ENCODE measurements around the gene MLPH. TPM values are rescaled to one million over a fixed set of nuclear protein-coding genes. Genes with fewer than 3 reads are reported as not detected.
A peak's percentile ranks its signal among the peaks of the same experiment; 100 is the strongest.

MLPH gene
- total RNA-seq, 4 donors from 2014 or later, result 5.3 to 8.7 (median 7.8) TPM

GRCh38 chr2:237591141-237591881 lies 104.3 kb downstream of the MLPH start:
- intact Hi-C loops (cut with DNase I), result no loop called here
- no peak for TF ChIP-seq POLR2A (IDR thresholded peaks at IDR 0.05; ENCODE audit: low read depth)
- TF ChIP-seq, protein P1, sequence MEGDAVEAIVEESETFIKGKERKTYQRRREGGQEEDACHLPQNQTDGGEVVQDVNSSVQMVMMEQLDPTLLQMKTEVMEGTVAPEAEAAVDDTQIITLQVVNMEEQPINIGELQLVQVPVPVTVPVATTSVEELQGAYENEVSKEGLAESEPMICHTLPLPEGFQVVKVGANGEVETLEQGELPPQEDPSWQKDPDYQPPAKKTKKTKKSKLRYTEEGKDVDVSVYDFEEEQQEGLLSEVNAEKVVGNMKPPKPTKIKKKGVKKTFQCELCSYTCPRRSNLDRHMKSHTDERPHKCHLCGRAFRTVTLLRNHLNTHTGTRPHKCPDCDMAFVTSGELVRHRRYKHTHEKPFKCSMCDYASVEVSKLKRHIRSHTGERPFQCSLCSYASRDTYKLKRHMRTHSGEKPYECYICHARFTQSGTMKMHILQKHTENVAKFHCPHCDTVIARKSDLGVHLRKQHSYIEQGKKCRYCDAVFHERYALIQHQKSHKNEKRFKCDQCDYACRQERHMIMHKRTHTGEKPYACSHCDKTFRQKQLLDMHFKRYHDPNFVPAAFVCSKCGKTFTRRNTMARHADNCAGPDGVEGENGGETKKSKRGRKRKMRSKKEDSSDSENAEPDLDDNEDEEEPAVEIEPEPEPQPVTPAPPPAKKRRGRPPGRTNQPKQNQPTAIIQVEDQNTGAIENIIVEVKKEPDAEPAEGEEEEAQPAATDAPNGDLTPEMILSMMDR (IDR thresholded peaks at IDR 0.05), result no peak
- no peak for TF ChIP-seq POLR2AphosphoS5 (IDR thresholded peaks at IDR 0.05)
- TF ChIP-seq EP300 (IDR thresholded peaks at IDR 0.05), result no peak

DNA sequence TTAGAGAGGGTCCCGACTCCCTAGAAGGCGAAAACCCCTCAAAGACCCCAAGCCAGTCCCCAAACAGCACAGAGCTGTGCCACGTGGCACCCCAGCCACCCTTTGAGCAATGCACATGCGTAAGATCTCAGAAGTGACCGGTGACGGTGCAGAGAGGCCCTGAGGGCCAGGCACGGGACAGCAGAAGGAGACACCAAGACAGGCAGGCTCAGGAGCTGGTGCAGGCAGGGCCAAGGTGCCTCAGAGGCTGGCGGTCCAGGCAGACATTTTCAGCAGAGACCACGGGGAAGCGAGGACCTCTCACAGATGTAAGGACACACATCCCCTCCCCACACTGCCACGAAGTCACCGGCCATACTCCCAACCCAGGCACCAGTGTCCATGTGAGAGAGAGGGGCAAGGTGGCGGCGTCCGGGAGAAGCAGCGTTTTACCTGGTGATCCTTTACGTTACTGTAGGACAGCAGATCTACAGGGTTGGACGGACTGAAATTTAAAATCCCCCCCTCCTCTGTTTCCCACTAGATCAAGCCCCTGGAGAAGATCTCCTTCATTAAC lies 105.5 kb downstream of the MLPH start:
- peaks cover 32 to 56% (median 46%) of the 10 kb centered on the region in 4 donors for H3K4me1 ChIP-seq
- TF ChIP-seq EP300 (IDR thresholded peaks at IDR 0.05) (no peak), POLR2AphosphoS5 (IDR thresholded peaks at IDR 0.05) (no peak), POLR2A (IDR thresholded peaks at IDR 0.05; ENCODE audit: low read depth) (no peak)
- TF ChIP-seq, protein P1 (IDR thresholded peaks at IDR 0.05), result no peak
- intact Hi-C loops (cut with DNase I), result no loop called here
- DNase-seq (ENCODE audit: extremely low spot score), result no peak
- H3K27me3 ChIP-seq, result no peaks in the 10 kb centered on the region
- no peaks in the 10 kb centered on the region for H3K9me3 ChIP-seq
- H3K36me3 ChIP-seq, result no peaks in the 10 kb centered on the region
- WGBS, result 95% methylated on average over 18 of the region's 18 CpGs
- peak overlapping the region in 2 of 4 donors; percentile 78 to 81 for H3K27ac ChIP-seq (replicated peaks in 1 of 4)
- H3K4me3 ChIP-seq, result no peak overlapping the region

More at GRCh38 chr2:237591141-237591881, 104.3 kb downstream of the MLPH start:
- H3K4me1 ChIP-seq, result peaks cover 32 to 56% (median 46%) of the 10 kb centered on the region in 4 donors
- H3K9me3 ChIP-seq, result no peaks in the 10 kb centered on the region
- no peak overlapping the region for H3K4me3 ChIP-seq
- no peaks in the 10 kb centered on the region for H3K27me3 ChIP-seq
- DNase-seq (ENCODE audit: extremely low spot score), result no peak
- H3K27ac ChIP-seq (replicated peaks in 1 of 4), result peak overlapping the region; percentile 37 to 60 (median 51)
- WGBS, result 79% methylated on average over 18 of the region's 19 CpGs
- H3K36me3 ChIP-seq, result no peaks in the 10 kb centered on the region

DNA sequence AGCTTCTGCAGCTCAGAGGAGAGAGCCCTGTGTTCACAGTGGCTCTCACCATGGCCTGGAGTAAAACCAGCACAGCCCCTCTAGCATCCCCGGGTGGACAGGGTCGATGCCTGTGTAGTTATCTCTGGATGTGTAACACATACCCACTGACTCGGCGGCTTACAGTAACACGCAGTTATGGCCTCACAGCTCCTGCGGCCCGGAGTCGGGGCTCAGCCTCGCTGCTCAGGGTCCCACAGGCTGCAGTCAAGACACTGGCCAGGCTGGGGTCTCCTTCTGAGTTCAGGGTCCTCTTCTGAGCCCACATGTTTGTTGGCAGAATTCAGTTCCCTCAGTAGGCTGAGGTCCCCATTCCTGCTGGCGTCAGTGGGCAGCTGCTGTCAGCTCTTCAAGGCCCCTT lies 106.0 kb downstream of the MLPH start:
- Histone ChIP-seq H3K36me3 (no peaks in the 10 kb centered on the region), H3K4me3 (no peak overlapping the region), H3K27ac (replicated peaks in 1 of 4) (peak overlapping the region; percentile 78 to 85 (median 82)), H3K4me1 (peaks cover 32 to 56% (median 46%) of the 10 kb centered on the region in 4 donors), H3K27me3 (no peaks in the 10 kb centered on the region), H3K9me3 (no peaks in the 10 kb centered on the region)
- TF ChIP-seq POLR2A (IDR thresholded peaks at IDR 0.05; ENCODE audit: low read depth) (no peak), EP300 (IDR thresholded peaks at IDR 0.05) (no peak), POLR2AphosphoS5 (IDR thresholded peaks at IDR 0.05) (no peak)
- TF ChIP-seq, protein P1 (IDR thresholded peaks at IDR 0.05), result no peak
- intact Hi-C loops (cut with DNase I), result no loop called here
- no peak for DNase-seq (ENCODE audit: extremely low spot score)
- 100% methylated on average over 1 of the region's 10 CpGs for WGBS

GRCh38 chr2:237593596-237594320 lies 106.7 kb downstream of the MLPH start:
- no peak overlapping the region for H3K4me3 ChIP-seq
- DNase-seq (ENCODE audit: extremely low spot score), result no peak
- H3K4me1 ChIP-seq, result peaks cover 32 to 56% (median 46%) of the 10 kb centered on the region in 4 donors
- intact Hi-C loops (cut with DNase I), result no loop called here
- TF ChIP-seq POLR2AphosphoS5 (IDR thresholded peaks at IDR 0.05), result no peak
- TF ChIP-seq, protein P1 (IDR thresholded peaks at IDR 0.05), result no peak
- no peak for TF ChIP-seq EP300 (IDR thresholded peaks at IDR 0.05)
- no peak for TF ChIP-seq POLR2A (IDR thresholded peaks at IDR 0.05; ENCODE audit: low read depth)
- H3K36me3 ChIP-seq, result no peaks in the 10 kb centered on the region
- H3K27ac ChIP-seq (replicated peaks in 1 of 4), result peak overlapping the region; percentile 78 to 85 (median 82)
- 92% methylated on average over 8 of the region's 17 CpGs for WGBS
- H3K27me3 ChIP-seq, result no peaks in the 10 kb centered on the region
- no peaks in the 10 kb centered on the region for H3K9me3 ChIP-seq
